ENCODE data around the gene MRPL27.
"Not testable (repeated sequence)": the region's sequence is repeated elsewhere in the genome, so short reads cannot be mapped to it uniquely, and the experiment has no call there.

MRPL27 gene

DNA sequence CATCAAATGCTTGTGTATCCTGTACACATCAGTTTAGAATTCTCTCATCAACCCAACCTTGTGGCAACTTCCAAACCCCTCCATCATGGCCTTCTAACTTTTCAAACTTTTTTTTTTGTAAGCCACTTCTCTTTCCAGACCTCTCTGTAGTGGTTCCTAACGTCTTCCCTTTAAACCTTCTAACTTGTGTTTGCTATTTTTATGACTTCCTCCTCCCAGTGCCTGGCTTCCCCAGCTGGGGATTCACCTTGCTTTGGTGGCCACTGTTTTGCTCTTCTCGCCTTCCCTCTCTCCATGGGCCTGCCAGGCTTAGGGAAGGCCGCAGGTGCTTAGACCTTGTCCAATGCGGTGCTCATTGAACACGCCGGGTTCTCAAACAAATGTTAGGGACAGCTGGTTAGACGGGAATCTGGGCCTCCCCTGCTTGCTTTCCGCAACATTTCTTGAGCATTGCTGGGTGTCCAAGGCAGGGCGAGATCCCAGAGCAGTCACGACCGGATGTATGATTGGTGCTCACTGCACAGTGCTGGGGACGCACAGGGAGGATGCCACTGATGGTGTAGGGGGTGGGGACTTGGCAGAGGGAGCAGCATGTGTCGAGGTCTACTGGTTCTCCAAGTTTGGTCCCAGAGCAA, 28.1 kb downstream of the MRPL27 start:
- DNase-seq = no peak

DNA sequence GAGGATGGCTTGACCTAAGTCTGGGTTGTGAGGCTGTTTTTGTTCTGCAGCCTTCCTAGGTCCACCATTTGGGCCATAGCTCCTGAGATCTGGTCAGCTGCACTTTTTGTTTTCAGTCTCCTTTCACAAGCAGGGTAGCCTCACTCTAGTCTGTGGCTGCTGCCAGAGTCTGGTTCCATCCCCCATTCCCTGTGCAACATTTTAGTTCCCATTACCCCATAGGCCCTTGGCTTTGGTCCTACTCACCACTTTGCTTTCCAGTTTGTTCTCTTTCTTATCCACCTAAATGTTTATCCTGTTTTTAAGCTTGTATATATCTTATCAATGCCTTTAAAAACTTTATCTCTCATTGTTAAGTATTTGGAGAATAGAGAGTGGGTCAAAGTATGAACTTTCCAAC, 33.6 kb downstream of the MRPL27 start:
- no peak for DNase-seq

DNA sequence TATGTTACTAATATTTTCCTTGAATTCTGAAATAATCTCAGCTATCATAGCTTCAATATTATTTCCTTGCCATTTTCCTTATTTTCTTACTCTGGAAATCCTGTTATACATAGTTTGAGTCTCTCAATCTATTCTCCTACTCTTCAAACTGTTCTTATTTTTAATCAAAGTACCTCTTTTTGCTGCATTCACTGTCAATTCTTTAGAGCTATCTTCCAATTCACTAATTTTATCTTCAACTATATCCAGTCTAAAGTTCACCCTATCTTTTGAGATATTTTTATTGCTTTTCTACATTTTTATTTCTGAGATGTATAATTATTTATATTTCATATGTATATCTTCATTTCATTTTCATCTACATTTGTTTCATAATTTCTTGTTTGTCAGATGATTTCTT, 34.3 kb downstream of the MRPL27 start:
- DNase-seq = no peak

DNA sequence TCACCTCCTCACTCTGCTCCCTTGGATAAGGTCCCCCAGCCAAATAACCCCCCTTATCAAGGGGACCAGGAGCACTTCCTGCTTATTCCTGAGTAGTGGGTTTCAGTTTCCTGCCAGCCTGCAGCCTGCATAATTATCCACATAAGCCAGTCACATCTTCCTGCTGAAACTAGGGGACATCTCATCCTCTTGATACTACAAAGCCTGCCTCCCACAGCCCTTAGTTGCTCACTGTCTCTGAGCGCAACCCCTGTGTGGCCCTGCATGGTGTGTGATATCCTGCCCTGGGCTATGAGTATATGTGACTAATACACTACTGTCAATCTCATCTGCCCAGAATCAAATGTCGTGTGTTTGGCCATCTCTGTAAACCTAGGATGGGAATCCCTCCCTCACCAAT, 35.0 kb downstream of the MRPL27 start:
- DNase-seq = no peak

DNA sequence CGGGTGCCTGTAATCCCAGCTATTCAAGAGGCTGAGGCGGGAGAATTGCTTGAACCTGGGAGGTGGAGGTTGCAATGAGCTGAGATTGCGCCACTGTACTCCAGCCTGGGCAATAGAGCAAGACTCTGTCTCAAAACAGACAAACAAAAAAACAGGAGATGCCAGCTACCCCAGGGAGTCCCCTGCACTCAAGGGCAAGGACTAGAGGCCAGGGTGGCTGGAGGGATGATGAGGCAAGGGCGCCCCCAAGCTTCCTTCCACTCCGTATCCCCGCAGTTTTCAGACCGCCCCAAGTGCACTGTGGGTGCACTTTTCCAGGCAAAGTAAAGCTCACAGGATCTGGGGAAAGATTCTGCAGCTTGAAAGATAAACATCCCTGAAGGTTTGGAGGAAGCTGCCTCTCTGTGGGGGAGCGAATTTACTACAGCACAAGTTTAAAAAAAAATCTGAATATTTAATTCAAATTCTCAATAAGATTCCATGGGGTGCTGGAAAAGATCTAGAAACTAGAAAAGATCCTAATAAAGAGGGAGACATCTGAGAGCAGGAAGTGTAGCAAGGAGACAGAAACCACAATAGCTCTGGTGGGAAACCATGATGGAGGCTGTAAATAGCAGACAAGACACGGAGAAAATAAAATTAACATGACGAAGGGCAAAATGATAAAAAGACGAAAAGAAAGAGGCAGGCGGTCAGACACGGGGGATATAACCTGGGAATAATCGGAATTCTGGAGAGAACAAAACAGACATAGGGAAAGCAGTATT, 39.5 kb downstream of the MRPL27 start:
- not testable (repeated sequence) for DNase-seq

DNA sequence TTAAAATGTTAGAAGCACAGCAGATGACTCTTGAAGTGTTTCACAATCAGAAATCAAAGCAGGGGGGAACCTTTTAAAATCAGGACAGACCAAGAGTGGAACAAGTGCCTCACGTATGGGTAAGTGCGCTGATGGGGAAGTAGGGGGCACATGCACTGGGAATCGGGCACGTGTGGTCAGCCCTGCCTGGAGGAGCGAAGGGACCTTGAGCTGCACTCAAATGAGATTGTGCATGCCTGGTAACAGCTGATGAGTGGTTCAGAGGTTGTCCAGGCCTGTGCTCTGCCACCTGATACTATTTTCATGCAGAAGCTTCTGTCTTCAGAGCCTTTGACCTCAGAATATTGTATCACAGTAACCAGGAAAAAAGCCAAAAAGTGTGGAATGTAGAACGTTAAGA, 40.8 kb downstream of the MRPL27 start:
- DNase-seq = no peak

DNA sequence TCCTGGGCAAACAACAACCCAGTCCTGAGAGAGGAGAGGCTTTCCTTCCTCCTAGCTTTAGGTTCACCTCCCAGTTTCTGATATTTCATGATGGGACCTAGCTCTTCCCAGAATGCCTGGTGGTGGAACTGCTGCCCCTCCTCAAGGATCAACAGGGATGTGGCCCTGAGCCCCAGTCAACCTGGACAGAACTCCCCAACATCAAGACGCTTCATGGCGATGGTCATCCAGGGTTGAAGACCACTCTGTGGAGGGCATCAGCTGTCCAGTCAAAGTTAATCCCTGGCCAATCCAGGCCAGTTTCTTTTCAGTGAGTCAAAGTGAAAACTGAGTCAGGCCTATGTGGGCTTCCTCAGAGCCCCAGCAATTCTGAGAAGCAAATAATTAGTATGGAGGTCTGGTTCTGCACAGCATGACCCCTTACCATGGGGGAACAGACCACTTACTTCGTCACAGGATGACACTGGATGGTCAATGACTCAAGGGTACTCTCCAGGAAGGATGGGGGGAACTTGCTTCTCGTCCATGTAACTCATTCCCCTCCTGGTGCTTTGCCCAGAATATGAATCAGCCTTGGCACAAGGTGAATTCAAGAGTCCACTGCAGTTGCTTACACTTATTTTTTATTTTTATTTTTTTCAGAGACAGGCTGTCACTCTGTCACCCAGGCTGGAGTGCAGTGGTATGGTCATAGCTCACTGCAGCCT, 41.7 kb downstream of the MRPL27 start:
- no peak for DNase-seq

DNA sequence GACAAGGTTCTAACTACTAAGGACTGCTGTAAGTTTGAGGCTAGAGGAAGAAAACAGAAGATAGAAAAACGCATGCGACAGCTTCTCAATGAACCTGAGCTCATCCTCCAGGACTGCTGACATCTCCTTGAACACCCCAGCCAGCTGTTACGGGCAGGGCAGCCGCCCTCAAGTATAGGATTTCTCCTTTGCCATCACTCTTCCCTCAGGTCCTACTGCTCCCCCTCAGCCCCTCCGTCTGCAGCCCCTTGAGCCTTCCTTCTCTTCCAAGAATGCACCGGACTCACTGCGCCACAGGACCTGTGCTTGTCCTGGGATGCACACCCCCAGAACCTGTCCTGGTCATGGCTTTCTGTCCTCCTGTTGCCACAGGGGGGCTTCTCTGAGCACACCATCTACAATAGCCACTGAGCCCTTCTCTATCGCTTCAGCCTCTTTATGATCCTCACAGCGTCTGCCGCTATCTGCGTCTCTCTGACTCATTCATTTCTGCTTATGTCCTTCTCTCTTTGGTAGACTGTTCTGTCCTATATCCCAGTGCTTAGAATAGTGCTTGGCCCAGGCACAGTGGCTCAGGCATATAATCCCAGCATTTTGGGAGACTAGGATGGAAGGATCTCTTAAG, 42.7 kb downstream of the MRPL27 start:
- DNase-seq = no peak

DNA sequence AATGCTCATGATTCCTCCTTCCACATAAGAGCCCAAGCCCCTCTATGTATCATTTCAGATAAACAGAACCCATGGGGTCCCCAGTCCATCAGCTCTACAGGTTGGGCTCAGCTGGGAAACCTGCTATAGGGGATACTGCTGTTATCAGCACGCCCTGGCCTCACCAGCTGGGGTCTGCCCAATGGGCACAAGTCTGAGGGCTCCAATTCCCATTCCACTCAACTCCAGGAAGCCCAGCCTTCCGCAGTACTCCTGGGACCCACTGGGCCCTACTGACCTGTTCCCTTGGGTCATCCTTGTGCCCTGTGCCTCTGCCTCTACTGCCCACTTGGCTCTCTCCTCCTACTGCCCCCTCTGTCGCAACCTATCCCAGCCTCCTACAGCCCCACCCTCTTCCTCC, 43.3 kb downstream of the MRPL27 start:
- DNase-seq = no peak

DNA sequence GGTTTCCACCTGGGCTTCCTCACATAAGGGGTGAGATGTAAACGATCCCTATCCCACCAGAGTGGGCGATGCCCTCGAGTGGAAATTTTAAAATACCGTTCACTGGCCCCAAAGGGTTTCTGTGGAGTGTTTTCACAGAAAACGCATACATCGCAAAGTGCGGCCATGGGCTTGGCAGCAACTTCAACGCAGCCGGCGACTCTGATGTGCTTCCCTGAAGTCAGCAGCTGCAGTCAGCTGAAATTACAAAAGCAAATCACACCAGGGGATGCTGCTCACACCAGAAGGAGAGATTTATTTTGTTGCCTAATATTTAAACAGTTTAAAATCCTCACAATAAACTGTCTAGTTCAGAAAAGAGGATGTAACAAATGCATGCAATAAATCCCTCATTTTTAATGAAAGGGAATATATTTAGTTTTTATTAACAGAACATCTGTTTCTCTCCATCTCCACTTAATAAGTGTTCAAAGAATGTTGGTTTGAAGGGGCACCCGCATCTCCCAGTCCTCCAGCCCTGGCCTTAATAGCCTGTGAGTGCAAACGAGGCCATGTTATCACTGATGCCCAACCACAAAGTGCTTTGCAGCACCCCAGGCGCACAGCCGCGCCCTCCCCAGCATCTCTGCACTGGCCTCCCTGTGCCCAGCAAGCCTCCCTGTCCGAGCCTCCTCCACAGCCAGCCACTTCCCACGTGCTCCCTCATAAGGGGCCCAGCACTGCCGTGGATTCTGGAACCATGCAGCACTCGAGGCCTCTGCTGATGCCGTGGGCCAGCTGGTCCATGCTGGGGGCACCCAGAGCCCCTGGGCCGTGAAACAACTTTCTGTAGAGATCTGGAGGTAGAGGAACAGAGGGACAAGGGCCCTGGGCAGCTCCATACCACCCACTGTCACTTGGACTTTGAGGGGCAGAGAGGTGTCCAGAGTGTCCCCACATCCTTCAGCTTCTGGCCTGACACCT, 44.3 kb downstream of the MRPL27 start:
- DNase-seq = no peak

DNA sequence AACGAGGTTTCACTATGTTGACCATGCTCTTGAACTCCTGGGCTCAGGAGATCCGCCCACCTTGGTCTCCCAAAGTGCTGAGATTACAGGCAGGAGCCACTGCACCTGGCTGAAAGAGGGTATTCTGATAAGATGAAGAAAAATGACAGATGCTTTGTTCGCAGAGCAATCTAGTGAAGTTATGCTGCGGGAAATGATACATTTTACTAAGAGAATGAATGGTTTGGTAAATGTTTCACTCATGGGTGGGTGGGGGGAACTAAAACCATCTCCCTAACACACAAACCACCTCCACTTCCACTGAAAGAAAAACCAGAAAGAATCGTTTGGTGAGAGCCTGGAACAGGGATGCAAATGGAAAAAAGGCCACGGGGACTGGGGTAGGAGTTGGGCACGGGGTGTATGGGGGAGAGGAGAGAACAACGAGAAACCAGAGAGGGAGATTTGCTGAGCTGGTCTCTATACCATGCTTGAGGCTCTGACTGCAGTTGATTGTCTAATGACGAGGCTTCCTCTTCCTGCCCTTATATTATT, 46.1 kb downstream of the MRPL27 start:
- DNase-seq = no peak

DNA sequence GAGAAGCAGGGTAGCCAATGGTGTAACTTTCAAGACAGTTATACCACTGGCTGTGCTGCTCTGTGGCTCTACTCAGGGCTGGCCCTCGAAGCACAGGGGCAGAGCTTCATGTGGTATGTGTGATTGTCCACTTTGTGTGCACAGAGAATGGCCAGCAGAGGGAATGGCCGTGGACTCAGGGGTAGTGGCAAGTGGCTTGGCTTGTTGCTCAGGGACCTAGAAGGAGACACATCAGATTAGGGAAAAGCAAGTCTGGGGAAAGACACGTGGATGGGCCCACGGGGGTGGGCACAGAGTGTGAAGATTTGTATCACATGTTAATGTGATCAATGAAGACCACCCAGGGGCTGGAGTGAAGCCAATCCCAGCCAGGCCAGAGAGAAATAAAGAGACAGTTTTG, 47.1 kb downstream of the MRPL27 start:
- DNase-seq = no peak

DNA sequence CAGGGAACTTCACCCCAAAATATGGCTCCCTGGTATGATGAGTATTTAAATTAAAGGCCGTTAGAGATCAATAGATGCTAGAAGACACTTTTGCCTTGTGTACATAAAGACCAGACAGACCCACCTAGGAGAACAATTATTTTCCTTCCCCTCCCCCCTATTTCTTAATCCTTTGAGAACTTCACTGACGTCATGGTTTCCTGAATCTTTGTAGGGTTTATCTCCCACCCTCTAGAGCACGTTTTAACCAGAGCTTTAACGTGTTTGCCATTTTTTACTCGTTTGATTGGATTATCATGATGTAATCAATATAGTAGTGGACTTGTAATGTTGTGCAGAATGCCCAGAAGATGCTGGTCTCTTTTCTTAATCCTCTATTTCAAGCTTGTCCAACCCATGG, 49.9 kb downstream of the MRPL27 start:
- no peak for DNase-seq

DNA sequence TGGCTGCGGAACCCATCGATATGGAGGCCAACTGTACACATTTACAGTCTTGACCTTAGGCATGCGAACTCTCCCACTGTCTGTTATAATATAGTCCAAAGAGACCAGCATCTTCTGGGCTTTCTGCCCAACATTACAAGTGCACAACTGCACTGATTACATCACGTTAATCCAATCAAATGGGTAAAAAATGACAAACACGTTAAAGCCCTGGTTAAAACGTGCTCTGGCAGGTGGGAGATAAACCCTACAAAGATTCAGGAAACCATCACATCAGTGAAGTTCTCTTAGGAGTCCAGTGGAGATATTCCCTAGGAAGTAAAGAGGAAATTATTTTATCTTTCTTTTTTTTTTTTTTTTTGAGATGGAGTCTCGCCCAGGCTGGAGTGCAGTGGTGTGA, 50.7 kb downstream of the MRPL27 start:
- DNase-seq = no peak

DNA sequence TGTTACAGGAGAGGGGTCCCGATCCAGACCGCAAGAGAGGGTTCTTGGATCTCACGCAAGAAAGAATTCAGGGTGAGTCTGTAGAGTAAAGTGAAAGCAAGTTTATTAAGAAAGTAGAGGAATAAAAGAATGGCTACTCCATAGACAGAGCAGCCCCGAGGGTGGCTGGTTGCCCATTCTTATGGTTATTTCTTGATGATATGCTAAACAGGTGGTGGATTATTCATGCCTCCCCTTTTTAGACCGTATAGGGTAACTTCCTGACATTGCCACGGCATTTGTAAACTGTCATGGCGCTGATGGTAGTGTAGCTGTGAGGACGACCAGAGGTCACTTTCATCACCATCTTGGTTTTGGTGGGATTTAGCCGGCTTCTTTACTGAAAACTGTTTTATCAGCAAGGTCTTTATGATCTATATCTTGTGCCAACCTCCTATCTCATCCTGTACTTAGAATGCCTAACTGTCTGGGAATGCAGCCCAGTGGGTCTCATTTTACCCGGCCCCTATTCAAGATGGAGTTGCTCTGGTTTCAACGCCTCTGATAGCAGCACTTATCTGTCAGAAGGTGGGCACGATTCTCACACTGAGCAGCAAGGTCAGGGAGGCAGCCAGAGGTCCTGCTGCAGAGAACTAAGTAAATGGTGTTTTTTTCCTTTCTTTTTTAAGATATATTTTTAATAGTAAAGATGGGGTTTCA, 53.5 kb downstream of the MRPL27 start:
- no peak for DNase-seq

DNA sequence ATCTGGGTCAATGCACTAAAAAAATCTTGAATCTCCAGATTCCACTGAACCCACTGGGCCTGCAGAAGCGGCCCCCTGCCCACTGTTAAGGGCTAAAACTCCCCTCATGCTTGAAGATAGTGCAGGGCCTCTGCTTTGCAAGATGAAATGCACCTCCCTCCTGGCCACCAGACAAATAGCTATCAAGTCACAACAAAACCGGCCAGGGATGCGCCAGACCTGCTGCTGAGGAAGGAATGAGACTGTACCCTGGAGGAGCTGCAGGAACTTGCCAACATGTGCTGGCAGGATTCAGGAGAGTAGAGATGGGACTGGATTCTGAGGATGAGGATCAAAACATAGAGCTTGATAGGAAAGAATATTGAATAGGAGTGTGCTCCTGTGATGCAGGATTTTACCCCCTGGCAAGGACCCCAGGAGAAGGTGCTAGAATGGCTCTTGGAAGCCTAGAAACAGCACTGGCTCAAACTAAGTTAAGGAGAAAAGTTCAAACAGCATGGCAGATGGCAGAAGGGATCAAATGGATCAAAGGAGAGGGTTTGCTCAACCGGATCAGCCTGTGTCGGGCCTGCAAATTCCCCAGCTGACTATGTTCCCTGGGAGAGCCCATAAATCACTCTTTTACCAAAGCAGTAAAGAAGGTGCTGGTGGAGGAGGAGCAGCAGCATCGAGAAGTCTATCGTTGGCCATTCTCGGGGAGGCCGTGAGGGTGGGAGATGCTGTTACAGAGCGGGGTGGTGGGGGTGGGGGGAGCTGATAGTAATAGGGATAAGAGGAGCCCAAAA, 54.3 kb downstream of the MRPL27 start:
- DNase-seq = no peak
